Activated T-helper 1 cell treated with anti-CD3 and anti-CD28 coated beads, Interleukin-12 subunit alpha, Interleukin-12 subunit beta, Interleukin-2, Interleukin-4 antibody, amounts not matched to agents 30 ng/mL and 10 ng/mL and 1 ng/mL, durations not matched to agents 14 hours and 24 hours and 36 hours (primary cell): Measurements from ENCODE around the gene NCAPG. TPM values are rescaled to one million over a fixed set of nuclear protein-coding genes. Genes with fewer than 3 reads are reported as not detected.

ENCODE experiments used
- DNase-seq: peaks from one replicate; pipeline ENCODE4 v3.0.0; 2021; ENCODE audit warnings: low spot score
- H3K27ac Mint-ChIP-seq: one replicate; pipeline ENCODE4 v1.8.0; 2021; ENCODE audit warnings: mild to moderate bottlenecking, mixed read lengths
- H3K27me3 Mint-ChIP-seq: one replicate; pipeline ENCODE4 v1.8.0; 2022; ENCODE audit warnings: mild to moderate bottlenecking, moderate library complexity, mixed read lengths; ENCODE audit not compliant: insufficient read depth
- H3K36me3 Mint-ChIP-seq: one replicate; pipeline ENCODE4 v1.8.0; 2021; ENCODE audit warnings: low read depth, mixed read lengths
- H3K4me1 Mint-ChIP-seq: one replicate; pipeline ENCODE4 v1.8.0; 2021; ENCODE audit warnings: low read depth, mixed read lengths
- H3K4me3 Mint-ChIP-seq: one replicate; pipeline ENCODE4 v1.8.0; 2021; ENCODE audit warnings: mild to moderate bottlenecking, moderate library complexity, mixed read lengths
- H3K9me3 Mint-ChIP-seq: one replicate; pipeline ENCODE4 v1.8.0; 2021; ENCODE audit warnings: mixed read lengths
- intact Hi-C: fragments of 100-400 bp; cut with micrococcal nuclease; formaldehyde crosslinking; loops from one replicate; pipeline ENCODE4 v1.15.1; 2024
- total RNA-seq: library from RNA; stranded (reverse); gene quantifications from 2 replicates; pipeline ENCODE4 v1.2.3, GENCODE V29; 2022

Gene NCAPG
- total RNA-seq, 1 donor from 2014 or later = 43.7 TPM

DNA sequence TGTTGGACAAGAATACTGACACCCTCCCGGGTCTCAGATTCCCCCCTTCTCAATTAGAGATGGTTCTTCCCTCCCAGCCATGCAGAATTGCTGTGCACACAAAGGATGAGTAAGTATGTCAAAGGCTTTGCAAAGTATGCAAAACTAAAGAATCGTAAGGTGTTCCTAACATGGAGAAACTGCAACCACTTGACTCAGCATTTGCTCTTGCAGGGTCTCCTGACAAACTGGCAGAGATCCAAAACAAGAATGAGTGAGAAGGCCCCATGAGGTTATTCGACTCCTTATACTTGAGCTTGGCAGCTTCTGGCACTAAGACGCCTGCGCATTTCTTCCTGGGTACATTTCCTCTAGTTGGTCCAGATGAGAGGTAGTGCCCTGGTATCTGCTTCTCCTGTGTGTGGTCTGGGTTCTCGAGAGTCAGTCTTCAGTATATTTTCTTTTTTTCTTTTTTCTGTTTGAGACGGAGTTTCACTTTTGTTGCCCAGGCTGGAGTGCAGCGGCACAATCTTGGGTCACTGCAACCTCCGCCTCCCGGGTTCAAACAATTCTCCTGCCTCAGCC is 37.6 kb upstream of the NCAPG start:
- peaks cover 14% of the 10 kb centered on the region for H3K27me3 Mint-ChIP-seq
- H3K9me3 Mint-ChIP-seq = no peaks in the 10 kb centered on the region
- intact Hi-C loops = no loop called here
- H3K4me3 Mint-ChIP-seq = no peak overlapping the region
- no peak for DNase-seq
- H3K36me3 Mint-ChIP-seq = no peaks in the 10 kb centered on the region
- no peaks in the 10 kb centered on the region for H3K4me1 Mint-ChIP-seq
- H3K27ac Mint-ChIP-seq = no peak overlapping the region

GRCh38 chr4:17778431-17778830 is 32.3 kb upstream of the NCAPG start:
- Mint-ChIP-seq H3K4me3 (no peak overlapping the region), H3K36me3 (no peaks in the 10 kb centered on the region), H3K4me1 (no peaks in the 10 kb centered on the region), H3K27me3 (peaks cover 52% of the 10 kb centered on the region), H3K27ac (no peak overlapping the region), H3K9me3 (no peaks in the 10 kb centered on the region)
- DNase-seq = no peak
- intact Hi-C loops = no loop called here

DNA sequence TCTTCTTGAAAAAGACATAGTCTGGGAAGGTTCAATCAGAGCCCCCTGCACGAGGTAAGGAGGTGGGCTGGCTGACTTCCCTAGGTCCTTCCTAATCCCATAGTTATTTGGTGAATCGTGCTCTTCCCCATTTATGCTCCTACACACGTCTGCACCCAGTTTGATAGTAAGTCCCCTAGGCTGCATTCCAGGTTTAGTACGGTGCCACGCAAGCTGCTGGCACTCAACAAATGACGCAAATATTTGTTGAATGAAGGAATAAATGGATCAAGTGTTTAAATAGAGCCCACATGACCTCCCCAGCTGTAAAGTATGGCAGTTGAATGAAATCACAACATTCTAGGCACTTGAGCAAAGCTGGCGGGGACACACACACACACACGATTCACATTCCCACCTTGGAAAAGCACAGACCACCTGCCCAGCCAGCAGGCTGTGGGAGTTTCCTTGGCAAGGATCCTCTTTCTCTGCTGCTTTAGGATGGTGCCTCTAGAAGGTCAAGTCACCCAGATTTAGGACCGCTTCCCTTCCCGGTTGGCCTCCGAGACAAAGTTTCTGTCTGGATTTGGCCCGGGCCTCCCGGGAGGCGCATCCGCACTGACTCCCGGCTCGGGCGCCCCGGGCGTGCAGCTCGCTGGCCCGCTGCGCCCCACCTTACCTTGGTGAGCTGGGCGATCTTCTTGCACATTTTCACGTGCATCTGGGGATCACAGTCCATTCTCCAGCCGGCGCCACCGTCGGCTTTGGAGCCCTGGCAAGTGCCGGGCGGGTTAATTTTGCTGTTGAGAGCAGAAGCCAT is 30.1 kb upstream of the NCAPG start:
- DNase-seq = no peak
- intact Hi-C loops = no loop called here
- H3K36me3 Mint-ChIP-seq = no peaks in the 10 kb centered on the region
- H3K9me3 Mint-ChIP-seq = no peaks in the 10 kb centered on the region
- peaks cover 49% of the 10 kb centered on the region for H3K27me3 Mint-ChIP-seq
- no peak overlapping the region for H3K27ac Mint-ChIP-seq
- H3K4me3 Mint-ChIP-seq = no peak overlapping the region
- H3K4me1 Mint-ChIP-seq = no peaks in the 10 kb centered on the region

GRCh38 chr4:17781300-17782287 is 29.2 kb upstream of the NCAPG start, which contains the start of gene FAM184B:
Gene FAM184B (minus strand): TSS chr4:17781621. CDS start chr4:17781299, 322 bp downstream.
- DNase-seq = no peak
- H3K4me1 Mint-ChIP-seq = no peaks in the 10 kb centered on the region
- peak within 1 kb of the TSS; percentile 30 for H3K4me3 Mint-ChIP-seq
- intact Hi-C loops = no loop called here
- H3K27me3 Mint-ChIP-seq = peaks cover 49% of the 10 kb centered on the region
- H3K9me3 Mint-ChIP-seq = no peaks in the 10 kb centered on the region
- no peaks in the 10 kb centered on the region for H3K36me3 Mint-ChIP-seq
- no peak within 1 kb of the TSS for H3K27ac Mint-ChIP-seq

- peaks cover 18% of the 10 kb centered on the region for H3K27me3 Mint-ChIP-seq
- H3K36me3 Mint-ChIP-seq = peaks cover 7% of the 10 kb centered on the region
- intact Hi-C loops = no loop called here
- H3K4me3 Mint-ChIP-seq = no peak overlapping the region
- H3K9me3 Mint-ChIP-seq = no peaks in the 10 kb centered on the region
- no peaks in the 10 kb centered on the region for H3K4me1 Mint-ChIP-seq
- no peak for DNase-seq
- no peak overlapping the region for H3K27ac Mint-ChIP-seq
Measured at GRCh38 chr4:17785858-17786257, 24.9 kb upstream of the NCAPG start.

- Mint-ChIP-seq H3K27ac (no peak overlapping the region), H3K9me3 (no peaks in the 10 kb centered on the region), H3K4me1 (no peaks in the 10 kb centered on the region), H3K27me3 (peaks cover 18% of the 10 kb centered on the region), H3K36me3 (peaks cover 9% of the 10 kb centered on the region), H3K4me3 (no peak overlapping the region)
- DNase-seq = no peak
- intact Hi-C loops = no loop called here
Measured at GRCh38 chr4:17786567-17786966, 24.2 kb upstream of the NCAPG start.

DNA sequence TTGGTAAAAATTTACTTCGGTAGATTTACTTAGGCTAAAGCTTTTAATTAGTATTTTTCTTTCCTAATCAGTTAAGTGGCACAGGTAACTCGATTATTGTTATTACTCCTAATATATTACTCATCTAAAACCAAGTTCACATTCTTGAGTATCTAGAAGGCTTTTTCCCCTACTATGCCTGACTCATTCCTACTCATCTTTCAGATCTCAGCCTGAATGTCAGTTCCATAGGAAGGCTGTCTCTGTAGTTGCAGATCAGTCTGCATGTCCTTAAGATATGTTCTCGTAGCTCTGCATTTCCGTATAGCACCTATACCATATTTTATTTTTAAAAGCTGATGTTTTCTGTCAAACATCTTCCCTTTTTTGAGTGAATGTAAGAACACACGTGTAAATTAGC is 23.5 kb upstream of the NCAPG start:
- H3K4me1 Mint-ChIP-seq = no peaks in the 10 kb centered on the region
- H3K4me3 Mint-ChIP-seq = no peak overlapping the region
- no peak for DNase-seq
- intact Hi-C loops = no loop called here
- H3K27me3 Mint-ChIP-seq = peaks cover 10% of the 10 kb centered on the region
- no peak overlapping the region for H3K27ac Mint-ChIP-seq
- no peaks in the 10 kb centered on the region for H3K9me3 Mint-ChIP-seq
- peaks cover 12% of the 10 kb centered on the region for H3K36me3 Mint-ChIP-seq

GRCh38 chr4:17788956-17789355 is 21.8 kb upstream of the NCAPG start:
- Mint-ChIP-seq H3K4me3 (no peak overlapping the region), H3K27ac (no peak overlapping the region), H3K36me3 (peaks cover 17% of the 10 kb centered on the region), H3K9me3 (no peaks in the 10 kb centered on the region), H3K27me3 (peaks cover 2% of the 10 kb centered on the region), H3K4me1 (no peaks in the 10 kb centered on the region)
- intact Hi-C loops = no loop called here
- DNase-seq = no peak

DNA sequence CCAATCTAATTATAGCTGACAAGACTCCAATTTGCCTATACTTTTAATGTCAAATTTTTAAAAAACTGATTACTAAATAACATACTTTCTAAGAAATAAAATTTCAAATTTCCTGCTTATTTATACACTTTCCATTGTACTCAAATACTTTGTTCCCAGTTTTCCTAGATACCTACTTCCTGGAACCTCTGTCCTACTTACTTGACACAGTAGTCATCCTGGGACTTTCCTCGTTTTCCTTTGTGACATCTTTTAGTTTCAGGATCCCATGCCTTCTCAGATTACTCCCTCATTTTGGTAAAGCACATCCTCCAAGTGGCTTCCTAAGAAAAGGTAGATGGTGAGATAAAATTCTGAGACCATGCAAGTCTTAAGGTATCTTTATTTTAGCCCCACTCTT is 16.0 kb upstream of the NCAPG start:
- Mint-ChIP-seq H3K9me3 (no peaks in the 10 kb centered on the region), H3K36me3 (peaks cover 22% of the 10 kb centered on the region)

GRCh38 chr4:17797808-17798207 is 13.0 kb upstream of the NCAPG start:
- Mint-ChIP-seq H3K4me3 (no peak overlapping the region), H3K36me3 (peaks cover 34% of the 10 kb centered on the region), H3K4me1 (peaks cover 22% of the 10 kb centered on the region), H3K27ac (no peak overlapping the region), H3K27me3 (no peaks in the 10 kb centered on the region), H3K9me3 (no peaks in the 10 kb centered on the region)
- no peak for DNase-seq
- intact Hi-C loops = no loop called here

More for the DNA sequence above, 16.0 kb upstream of the NCAPG start:
- DNase-seq = no peak
- intact Hi-C loops = no loop called here
- no peak overlapping the region for H3K4me3 Mint-ChIP-seq
- no peak overlapping the region for H3K27ac Mint-ChIP-seq
- H3K27me3 Mint-ChIP-seq = no peaks in the 10 kb centered on the region
- peaks cover 9% of the 10 kb centered on the region for H3K4me1 Mint-ChIP-seq

DNA sequence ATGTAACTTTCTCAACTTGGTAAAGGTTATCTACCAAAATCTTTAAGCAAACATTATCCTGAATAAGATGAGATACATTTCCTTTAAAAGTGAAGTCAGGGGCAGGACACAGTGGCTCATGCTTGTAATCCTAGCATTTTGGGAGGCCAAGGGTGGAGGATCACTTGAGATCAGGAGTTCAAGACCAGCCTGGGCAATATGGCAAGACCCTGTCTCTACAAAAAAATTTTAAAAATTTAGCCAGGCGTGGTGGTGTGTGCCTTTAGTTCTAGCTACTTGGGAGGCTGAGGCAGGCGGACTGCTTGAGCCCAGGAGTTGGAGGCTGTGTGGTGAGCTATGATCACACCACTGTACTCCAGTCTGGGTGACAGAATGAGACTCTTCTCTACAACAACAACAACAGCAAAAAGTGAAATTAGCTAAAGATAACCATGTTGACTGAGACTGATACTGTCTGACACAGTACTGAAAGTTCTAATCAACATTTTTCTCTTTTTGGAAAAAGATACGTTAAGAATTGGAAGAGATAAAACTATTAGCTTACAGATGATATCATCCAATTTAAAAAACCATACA is 5.1 kb upstream of the NCAPG start:
- H3K4me1 Mint-ChIP-seq = peaks cover 64% of the 10 kb centered on the region
- H3K4me3 Mint-ChIP-seq = peak overlapping the region; percentile 21
- intact Hi-C loops = no loop called here
- H3K27ac Mint-ChIP-seq = peak overlapping the region; percentile 40
- no peaks in the 10 kb centered on the region for H3K27me3 Mint-ChIP-seq
- peaks cover 52% of the 10 kb centered on the region for H3K36me3 Mint-ChIP-seq
- DNase-seq = no peak
- H3K9me3 Mint-ChIP-seq = no peaks in the 10 kb centered on the region

- Mint-ChIP-seq H3K27ac (no peak overlapping the region), H3K4me3 (peak overlapping the region; percentile 88), H3K27me3 (no peaks in the 10 kb centered on the region), H3K4me1 (peaks cover 67% of the 10 kb centered on the region), H3K36me3 (peaks cover 48% of the 10 kb centered on the region), H3K9me3 (no peaks in the 10 kb centered on the region)
- intact Hi-C loops = no loop called here
- DNase-seq = no peak
Measured at GRCh38 chr4:17807446-17807845, 3.3 kb upstream of the NCAPG start.
